NCI-H128 (cell line): ENCODE results near the gene ADARB1.

Experiments used
- DNase-seq: peaks from one replicate; lab custom pipeline; 2025; ENCODE audit not compliant: unreplicated experiment; lab: John Stamatoyannopoulos, UW

ADARB1 gene

GRCh38 chr21:45260191-45260825, 185.9 kb downstream of the ADARB1 start:
- no peak for DNase-seq

GRCh38 chr21:45261093-45261492, 186.7 kb downstream of the ADARB1 start:
- DNase-seq, result no peak

GRCh38 chr21:45262041-45262581, 187.7 kb downstream of the ADARB1 start:
- no peak for DNase-seq

- no peak for DNase-seq
These were observed 188.2 kb downstream of the ADARB1 start for GRCh38 chr21:45262616-45263015.

GRCh38 chr21:45263534-45263933, 189.2 kb downstream of the ADARB1 start:
- no peak for DNase-seq

- no peak for DNase-seq
These were observed 189.9 kb downstream of the ADARB1 start for GRCh38 chr21:45264146-45264911.

- no peak for DNase-seq
These were observed 190.6 kb downstream of the ADARB1 start for GRCh38 chr21:45264912-45265515.

- DNase-seq, result no peak
These were observed 191.5 kb downstream of the ADARB1 start for GRCh38 chr21:45265721-45266517.

GRCh38 chr21:45266518-45267389, 192.4 kb downstream of the ADARB1 start:
- DNase-seq, result no peak

- DNase-seq, result no peak
These were observed 193.0 kb downstream of the ADARB1 start for GRCh38 chr21:45267390-45267760.

- no peak for DNase-seq
These were observed 195.5 kb downstream of the ADARB1 start for GRCh38 chr21:45269861-45270260.

- no peak for DNase-seq
These were observed 196.0 kb downstream of the ADARB1 start for GRCh38 chr21:45270306-45270821.
